ENCODE results near the gene BCLAF1. TPM values are rescaled to one million over a fixed set of nuclear protein-coding genes. Genes with fewer than 3 reads are reported as not detected.

The BCLAF1 gene
- total and polyA plus RNA-seq, 2 experiments from 2014 or later, result 133 to 151 TPM

- H3F3A ChIP-seq (replicated peaks; ENCODE audit: low read depth), result no peaks in the 10 kb centered on the region
- Mint-ChIP-seq H3K36me3 (ENCODE audit: low read depth) (no peaks in the 10 kb centered on the region), H3K9me3 (no peaks in the 10 kb centered on the region), H3K4me3 (no peak overlapping the region), H3K4me1 (no peaks in the 10 kb centered on the region), H3K27me3 (ENCODE audit: insufficient read depth, low read depth, poor library complexity) (no peaks in the 10 kb centered on the region), H3K27ac (no peak overlapping the region)
- peak; percentile 32; the same call in 1 of the 3 replicates for ATAC-seq
- no peaks in the 10 kb centered on the region for H3K9me2 ChIP-seq (ENCODE audit: insufficient read depth)
- H4K20me1 ChIP-seq (replicated peaks; ENCODE audit: insufficient read depth), result no peaks in the 10 kb centered on the region
- no peaks in the 10 kb centered on the region for H3K79me2 ChIP-seq (replicated peaks; ENCODE audit: insufficient read depth)
- no peaks in the 10 kb centered on the region for H3K27me3 ChIP-seq (ENCODE audit: insufficient read depth)
- no peak for TF ChIP-seq ZNF331 (CRISPR knock-in tag; IDR thresholded peaks at IDR 0.05; ENCODE audit: low read depth)
- TF ChIP-seq ZNF462 (CRISPR knock-in tag; IDR thresholded peaks at IDR 0.05), result no peak
- TF ChIP-seq CREB1 (CRISPR knock-in tag; IDR thresholded peaks at IDR 0.05; ENCODE audit: low read depth), result no peak
- TF ChIP-seq ZNF114 (CRISPR knock-in tag; IDR thresholded peaks at IDR 0.05), result no peak
- TF ChIP-seq NANOG (IDR thresholded peaks at IDR 0.05; ENCODE audit: borderline replicate concordance), result no peak
- no peak for TF ChIP-seq ETS1 (IDR thresholded peaks at IDR 0.05)
- TF ChIP-seq REST (IDR thresholded peaks at IDR 0.05; ENCODE audit: unreplicated experiment), result no peak
- TF ChIP-seq POLR2AphosphoS5 (IDR thresholded peaks at IDR 0.05; ENCODE audit: low read depth), result no peak
- no peak for TF ChIP-seq EZH2phosphoT487 (IDR thresholded peaks at IDR 0.05; ENCODE audit: unreplicated experiment)
- TF ChIP-seq EZH2 (IDR thresholded peaks at IDR 0.05; ENCODE audit: low read depth, unreplicated experiment), result no peak
- TF ChIP-seq, protein P1, sequence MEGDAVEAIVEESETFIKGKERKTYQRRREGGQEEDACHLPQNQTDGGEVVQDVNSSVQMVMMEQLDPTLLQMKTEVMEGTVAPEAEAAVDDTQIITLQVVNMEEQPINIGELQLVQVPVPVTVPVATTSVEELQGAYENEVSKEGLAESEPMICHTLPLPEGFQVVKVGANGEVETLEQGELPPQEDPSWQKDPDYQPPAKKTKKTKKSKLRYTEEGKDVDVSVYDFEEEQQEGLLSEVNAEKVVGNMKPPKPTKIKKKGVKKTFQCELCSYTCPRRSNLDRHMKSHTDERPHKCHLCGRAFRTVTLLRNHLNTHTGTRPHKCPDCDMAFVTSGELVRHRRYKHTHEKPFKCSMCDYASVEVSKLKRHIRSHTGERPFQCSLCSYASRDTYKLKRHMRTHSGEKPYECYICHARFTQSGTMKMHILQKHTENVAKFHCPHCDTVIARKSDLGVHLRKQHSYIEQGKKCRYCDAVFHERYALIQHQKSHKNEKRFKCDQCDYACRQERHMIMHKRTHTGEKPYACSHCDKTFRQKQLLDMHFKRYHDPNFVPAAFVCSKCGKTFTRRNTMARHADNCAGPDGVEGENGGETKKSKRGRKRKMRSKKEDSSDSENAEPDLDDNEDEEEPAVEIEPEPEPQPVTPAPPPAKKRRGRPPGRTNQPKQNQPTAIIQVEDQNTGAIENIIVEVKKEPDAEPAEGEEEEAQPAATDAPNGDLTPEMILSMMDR (conservative IDR thresholded peaks at IDR 0.05; ENCODE audit: low read depth in 2 of 2), result no peak
- H2AFZ ChIP-seq, result peak overlapping the region; percentile 76; the same call in 1 of the 2 replicates
- no peak overlapping the region for H3K4me2 ChIP-seq
- H3K36me3 ChIP-seq (ENCODE audit: insufficient read depth), result no peaks in the 10 kb centered on the region
- H3K4me1 ChIP-seq (ENCODE audit: insufficient read depth), result no peaks in the 10 kb centered on the region
- DNase-seq (ENCODE audit: low spot score), result no peak
- H3K27ac ChIP-seq (ENCODE audit: low read depth), result no peak overlapping the region
- no peak overlapping the region for H3K4me3 ChIP-seq
Measured at GRCh38 chr6:136324686-136325380, 35.2 kb upstream of the BCLAF1 start.

All from GM23338 (cell line).